DOHH2 (cell line): ENCODE data around the gene CEP350.

ENCODE experiments used
- CTCF ChIP-seq: fragments of 200-600 bp; sonication (generic); IDR thresholded peaks from one replicate; pipeline ENCODE4 v1.5.1; 2014; ENCODE audit warnings: antibody characterized with exemption, mild to moderate bottlenecking, low read depth, low read length; ENCODE audit not compliant: poor library complexity, severe bottlenecking
- EZH2phosphoT487 ChIP-seq: fragments of 200-600 bp; sonication (generic); IDR thresholded peaks from 2 replicates; pipeline ENCODE4 v1.6.1; 2017; ENCODE audit warnings: borderline replicate concordance, mild to moderate bottlenecking, antibody characterized with exemption, low read length, moderate library complexity, mixed read lengths

GRCh38 chr1:180151508-180151907 is 196.9 kb downstream of the CEP350 start:
- no peak for TF ChIP-seq CTCF
- no peak for TF ChIP-seq EZH2phosphoT487
